Measurements from ENCODE around the gene RAPGEF5.

The RAPGEF5 gene

DNA sequence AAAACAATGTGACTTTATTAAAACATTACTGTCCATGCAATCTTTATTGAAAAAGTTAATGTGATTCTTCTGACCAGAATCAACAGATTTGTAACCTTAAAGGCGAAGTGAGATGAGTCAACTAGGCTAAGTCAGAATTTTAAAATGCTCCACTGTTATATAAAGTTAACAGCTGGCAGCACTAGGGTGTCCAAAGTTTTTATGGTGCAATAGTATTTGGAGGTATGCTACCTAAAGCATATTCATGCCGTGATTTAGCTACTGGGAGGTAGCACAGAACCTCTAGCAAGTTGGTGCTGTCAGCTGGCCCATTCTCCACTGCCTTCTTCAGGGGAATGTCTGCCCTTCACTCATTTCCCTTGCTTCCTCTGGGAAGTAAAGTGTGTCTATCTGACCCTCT, 126.7 kb downstream of the RAPGEF5 start:
- in situ Hi-C loops (cut with MboI; ENCODE audit: low sequenced_read_pairs) = no loop called here

DNA sequence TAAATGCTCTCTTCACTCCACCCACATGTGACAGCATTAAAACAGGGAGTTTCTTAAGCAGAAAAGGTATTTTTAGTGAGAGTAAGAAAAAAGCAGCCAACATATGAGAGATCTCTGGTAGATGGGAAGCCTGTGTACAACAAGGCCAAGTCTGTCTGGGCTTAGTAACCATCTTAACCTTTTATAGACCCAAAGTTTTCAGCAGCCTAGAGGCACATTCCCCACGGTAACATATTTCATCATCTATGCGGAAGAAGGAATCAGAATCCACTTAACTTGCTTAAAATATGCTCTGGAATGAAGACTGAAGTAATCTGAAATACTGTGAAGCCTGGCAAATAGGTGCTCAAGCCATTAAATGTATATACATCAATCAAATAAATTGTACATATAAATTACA, 127.8 kb downstream of the RAPGEF5 start:
- in situ Hi-C loops (cut with MboI; ENCODE audit: low sequenced_read_pairs) = no loop called here

DNA sequence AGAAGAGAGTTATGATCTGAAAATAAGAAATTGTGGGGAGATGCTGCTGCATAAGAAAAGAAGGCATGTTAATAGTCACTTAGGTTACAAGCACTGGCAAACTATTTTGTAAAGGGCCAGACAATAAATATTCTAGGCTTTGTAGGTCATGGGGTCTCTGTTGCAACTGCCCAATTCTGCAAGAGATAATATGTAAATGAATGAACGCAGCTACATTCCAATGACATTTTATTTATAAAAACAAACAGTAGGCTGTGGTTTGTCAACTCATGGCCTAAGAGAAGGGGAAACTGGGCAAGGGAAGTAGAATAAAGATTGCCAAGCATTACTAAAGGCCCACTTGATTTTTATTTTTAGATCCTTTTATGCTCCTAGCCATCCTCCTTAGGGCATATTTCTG, 133.1 kb downstream of the RAPGEF5 start:
- in situ Hi-C loops (cut with MboI; ENCODE audit: low sequenced_read_pairs) = no loop called here

DNA sequence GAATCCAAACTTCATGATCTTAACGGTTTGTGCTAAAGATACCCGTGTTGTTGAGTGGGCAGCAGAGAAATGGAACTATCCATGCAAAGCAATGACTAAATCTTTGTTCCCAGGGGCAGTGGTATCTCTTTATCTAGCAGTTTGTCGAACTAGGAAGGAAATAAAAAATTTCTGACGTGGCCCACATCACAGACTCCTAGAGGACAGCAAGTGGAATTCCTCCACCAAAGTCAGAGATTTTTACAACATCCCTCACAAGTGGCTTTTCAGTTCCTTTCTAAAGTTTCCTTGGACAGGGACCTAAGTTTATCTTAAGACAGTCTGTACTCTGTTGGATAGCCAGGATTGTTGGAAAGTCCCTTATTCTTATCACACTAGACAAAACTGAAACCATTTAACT, 136.0 kb downstream of the RAPGEF5 start:
- in situ Hi-C loops (cut with MboI; ENCODE audit: low sequenced_read_pairs) = no loop called here

DNA sequence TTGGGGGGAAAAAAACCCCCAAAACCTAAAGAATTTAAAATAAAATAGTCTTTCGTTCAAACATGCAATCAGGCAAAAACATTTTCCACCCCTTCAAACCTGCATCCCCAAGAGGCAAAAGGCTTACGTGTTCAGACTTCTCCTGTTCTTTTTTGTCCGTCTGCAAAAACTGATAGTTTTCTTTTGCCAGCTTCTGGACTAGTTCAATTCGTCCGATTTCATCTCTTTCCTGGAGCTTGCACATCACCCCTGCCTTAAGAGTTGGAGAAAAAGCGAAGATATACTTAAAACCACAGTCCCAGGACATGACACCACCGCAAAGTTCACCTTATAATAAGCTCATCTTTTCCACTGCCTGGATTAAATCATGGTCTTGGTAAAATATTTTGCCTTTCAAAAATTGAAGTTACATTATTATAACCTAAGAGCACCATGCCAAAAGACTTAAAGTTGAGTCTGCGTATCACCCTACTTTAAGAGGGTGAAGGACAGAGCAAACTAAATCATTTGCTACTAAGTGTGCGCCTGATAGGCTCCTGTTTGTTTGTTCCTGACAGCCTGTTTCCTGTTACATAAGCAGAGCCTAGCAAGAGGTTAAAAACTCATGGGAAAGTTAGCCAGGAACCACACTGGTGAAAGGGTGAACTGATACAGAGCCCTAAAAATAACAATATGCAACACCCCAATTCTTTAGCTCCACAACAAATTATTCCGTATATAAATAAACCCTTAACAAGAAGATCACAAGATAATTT, 137.0 kb downstream of the RAPGEF5 start:
- in situ Hi-C loops (cut with MboI; ENCODE audit: low sequenced_read_pairs) = no loop called here

DNA sequence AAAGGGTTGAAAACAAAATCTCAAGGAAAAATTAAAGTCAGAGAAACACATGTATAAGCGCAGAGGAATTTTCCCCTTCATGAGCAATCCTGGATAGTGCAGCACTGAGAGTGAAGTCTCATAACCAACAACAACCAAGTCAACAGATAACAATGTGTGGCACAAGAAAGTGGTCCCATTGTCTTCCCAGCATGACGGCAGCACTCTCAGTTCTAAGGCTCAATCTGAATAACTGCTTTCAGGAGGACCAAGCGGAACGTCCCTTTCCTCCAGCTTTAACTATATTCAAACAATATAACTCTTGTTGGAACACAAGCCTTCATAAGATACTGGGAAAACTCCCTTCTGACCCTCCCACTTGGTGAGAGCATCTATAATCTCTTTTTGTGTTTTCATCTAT, 137.9 kb downstream of the RAPGEF5 start:
- in situ Hi-C loops (cut with MboI; ENCODE audit: low sequenced_read_pairs) = no loop called here

DNA sequence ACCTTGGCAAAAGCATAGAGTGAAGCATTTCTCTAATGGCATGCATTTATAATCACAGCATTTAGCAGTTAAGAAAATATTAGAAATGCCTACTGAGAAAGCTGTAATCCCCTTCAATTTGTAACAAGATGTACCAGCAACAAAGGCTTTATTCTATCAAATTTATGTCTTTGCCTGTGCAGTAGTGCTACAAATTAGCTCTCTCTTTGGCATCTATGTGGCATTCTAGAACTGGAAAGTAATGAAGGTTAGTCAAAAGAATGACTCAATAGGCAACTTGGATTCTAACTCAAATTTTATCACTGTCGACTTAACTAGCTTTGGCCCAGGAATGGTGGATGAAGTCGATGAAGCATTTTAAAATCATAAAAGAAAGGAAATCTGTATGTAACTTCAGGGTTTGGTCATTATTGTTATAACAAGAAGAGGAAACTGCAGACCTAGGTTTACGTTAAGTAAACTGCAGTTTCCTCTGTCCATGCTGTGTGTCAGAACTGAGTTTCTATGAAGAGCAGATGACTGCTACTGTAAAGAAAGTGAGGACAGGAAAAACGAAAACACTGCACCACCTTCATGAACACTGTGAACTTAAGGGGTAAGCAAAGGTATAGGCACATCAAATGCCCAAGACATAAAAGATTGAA, 140.0 kb downstream of the RAPGEF5 start:
- in situ Hi-C loops (cut with MboI; ENCODE audit: low sequenced_read_pairs) = no loop called here

DNA sequence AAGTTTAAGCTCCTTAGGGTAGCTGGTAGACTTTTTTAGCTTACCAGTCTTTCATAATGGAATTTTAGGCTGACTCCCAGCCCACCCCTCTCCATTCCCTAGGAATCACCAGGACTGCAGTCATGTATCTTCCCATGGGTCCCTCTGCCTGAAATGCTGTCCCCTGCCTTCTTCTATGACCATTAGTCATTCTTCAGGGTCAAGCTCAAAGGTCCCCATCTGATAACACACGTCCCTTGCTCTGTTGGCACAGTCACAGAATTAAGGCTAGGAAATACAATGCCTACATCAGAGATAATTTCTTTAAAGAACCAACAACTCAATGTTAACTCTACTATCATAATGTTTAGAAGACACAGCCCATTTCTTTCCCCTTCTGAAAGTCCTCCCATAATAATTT, 140.6 kb downstream of the RAPGEF5 start:
- in situ Hi-C loops (cut with MboI; ENCODE audit: low sequenced_read_pairs) = no loop called here

DNA sequence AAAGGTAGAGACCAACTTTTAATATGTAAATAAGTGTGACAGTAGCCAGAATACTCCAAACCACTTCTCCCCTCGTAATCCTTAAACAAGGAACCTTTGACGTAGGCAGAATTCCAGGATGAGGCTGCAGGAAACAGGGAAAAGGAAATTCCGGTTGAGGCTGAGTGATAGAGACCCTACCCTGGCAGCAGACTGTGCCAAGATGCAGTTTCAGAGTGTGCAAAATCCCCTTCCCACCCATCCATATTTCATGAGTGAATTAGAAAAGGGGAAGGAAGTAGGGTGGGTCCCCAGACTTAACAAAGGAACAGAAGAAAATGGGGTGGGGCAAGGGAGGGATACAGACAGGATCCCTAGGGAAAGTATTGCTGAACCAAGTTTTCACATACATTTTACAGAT, 143.0 kb downstream of the RAPGEF5 start:
- in situ Hi-C loops (cut with MboI; ENCODE audit: low sequenced_read_pairs) = no loop called here

DNA sequence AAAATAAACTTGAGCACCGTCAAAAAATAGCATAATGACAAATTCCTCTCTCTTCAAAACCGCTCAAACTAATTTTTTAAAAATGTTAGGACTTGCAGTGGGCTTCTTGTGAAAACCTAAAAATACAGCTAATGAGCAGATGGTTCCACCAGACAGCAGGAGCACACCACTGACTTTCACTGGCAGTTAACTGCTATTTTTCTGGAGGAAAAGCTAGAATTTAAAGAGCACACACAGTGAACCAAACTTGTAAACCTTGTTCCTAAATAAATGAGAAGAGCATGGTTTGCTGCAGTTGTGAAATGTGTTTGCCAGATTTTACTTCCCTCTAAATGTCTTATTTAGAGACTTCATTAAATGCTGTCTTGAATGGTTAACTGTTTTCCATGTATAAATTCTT, 143.9 kb downstream of the RAPGEF5 start:
- in situ Hi-C loops (cut with MboI; ENCODE audit: low sequenced_read_pairs) = no loop called here

DNA sequence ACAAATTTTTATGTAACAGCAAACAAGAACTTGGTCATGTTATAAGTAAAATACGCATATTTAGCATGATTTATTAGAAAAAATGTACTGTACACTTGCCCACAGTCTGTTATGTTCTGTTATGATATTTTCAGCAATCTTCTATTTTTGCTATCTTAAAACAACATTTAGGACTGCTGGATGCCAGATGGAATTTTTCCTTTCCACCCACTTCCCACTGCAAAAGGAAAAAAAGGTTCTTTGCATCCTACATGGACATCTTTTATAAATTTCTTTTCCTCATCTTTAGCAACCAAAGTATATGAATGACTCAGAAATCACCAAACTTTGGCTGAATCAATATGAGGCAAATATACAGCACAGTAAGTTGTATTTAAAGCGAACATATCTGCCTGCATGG, 146.0 kb downstream of the RAPGEF5 start:
- in situ Hi-C loops (cut with MboI; ENCODE audit: low sequenced_read_pairs) = no loop called here

DNA sequence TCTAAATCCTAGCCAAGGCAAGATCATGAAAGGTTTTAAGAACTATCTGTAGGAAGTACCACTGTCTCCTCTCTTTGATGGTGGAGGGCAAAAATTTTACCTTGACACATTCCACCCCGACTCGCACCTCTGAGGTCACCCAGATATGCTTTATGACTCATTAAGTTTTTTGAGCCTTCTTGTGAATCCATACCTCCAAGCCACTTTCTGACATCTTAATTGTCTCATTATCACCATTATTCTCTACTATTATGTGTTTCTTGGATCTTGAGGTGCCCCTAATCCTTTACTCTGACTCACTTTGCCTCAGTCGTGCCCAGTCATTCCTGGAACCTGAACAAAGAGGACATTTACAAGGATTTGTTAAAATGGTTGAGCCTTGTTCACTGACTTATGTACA, 146.6 kb downstream of the RAPGEF5 start:
- in situ Hi-C loops (cut with MboI; ENCODE audit: low sequenced_read_pairs) = no loop called here

DNA sequence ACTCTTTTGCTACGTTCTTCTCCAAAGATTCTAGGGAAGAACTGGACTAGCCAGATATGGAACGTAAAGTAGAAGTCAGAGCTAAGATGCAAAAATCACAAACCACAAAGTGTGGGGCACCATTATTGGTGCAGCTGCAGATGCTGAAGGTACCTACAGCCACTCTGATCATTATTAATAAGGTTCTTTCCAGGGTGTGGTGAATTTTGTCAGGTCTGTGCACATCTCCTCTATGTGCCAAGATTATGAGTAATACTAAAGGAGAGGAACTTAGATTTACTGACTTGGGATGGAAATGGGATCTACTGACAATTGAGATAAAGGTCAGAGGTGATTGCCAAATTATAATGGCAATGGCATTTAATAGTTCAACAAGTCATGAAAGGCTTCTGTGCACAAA, 148.2 kb downstream of the RAPGEF5 start:
- in situ Hi-C loops (cut with MboI; ENCODE audit: low sequenced_read_pairs) = no loop called here

DNA sequence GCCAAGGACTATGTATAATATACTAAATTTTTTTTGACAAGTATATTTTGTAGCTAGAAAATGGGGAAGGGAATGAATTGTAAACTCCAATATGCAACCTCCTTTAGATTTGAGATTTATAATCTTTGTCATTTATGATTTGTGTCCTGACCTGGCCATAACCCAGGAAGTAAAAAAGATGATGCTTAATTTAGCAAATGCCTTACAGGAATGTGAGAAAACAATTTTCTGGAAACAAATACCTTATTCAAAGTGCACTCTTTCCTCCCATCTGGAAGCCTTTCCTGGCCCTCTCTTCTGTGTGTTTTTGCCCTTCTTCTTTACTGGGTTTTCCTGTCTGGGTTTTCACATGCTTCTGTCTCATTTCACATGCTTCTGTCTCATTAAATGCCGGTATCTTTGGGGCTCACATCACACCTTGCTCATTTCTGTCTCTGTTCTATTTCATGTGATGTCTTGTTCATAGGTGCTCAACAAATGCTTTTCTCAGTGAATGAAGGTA, 149.2 kb downstream of the RAPGEF5 start:
- in situ Hi-C loops (cut with MboI; ENCODE audit: low sequenced_read_pairs) = no loop called here

DNA sequence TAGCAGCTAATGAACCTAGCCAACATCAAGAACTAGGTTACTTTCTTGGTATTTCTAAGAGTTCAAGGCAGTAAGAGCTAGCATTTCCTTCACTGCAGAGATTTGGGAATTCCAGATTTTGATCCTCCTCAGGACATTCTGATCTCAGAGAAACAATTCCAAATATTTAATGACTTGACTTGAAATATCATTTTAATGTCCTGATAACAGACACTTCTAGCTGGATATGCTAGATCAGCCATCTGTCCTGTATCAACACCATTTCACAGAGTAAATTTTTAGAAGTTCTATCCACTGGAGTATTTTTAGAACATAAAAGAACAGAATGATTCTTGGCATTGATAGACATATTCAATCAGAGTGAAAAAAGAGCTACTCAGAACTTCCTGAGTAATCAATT, 151.3 kb downstream of the RAPGEF5 start:
- in situ Hi-C loops (cut with MboI; ENCODE audit: low sequenced_read_pairs) = no loop called here

DNA sequence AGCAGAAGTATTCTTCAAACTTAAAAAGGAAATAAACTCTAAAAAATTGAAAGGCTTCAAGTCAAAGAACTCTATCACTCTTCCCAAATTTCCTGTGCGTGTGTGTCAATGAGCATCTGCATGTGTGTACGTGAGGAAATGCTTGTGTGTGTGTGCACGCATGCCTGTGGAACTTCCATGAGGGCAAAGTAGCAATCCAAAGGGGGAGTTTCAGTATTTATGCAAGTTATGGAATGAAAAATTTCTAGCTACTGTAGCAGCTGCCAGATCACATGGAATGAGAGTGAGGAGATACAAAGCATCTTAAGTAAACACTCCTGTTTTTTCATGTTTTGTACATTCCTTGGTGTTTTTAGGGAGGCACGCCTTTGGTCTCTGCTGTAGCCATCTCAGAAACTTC, 152.6 kb downstream of the RAPGEF5 start:
- in situ Hi-C loops (cut with MboI; ENCODE audit: low sequenced_read_pairs) = no loop called here

DNA sequence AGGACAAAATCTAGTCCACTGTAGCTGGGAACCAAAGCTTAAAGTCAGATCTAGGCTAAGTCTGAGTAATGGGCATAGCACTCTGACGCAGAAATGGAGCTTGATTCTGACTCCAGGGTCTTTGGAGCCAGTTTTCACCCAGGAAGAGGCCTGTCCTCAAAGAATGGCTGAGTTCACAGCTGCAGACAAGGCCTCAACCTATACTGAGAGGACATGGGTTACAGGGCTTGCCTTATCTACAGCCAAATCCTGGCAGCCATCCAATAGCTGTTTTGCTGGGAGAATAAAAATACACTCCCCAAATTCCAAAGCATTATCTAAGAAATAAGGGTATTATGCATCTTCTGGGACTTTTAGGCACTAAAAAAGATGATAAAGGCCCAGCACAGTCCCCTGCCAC, 154.8 kb downstream of the RAPGEF5 start:
- in situ Hi-C loops (cut with MboI; ENCODE audit: low sequenced_read_pairs) = no loop called here

DNA sequence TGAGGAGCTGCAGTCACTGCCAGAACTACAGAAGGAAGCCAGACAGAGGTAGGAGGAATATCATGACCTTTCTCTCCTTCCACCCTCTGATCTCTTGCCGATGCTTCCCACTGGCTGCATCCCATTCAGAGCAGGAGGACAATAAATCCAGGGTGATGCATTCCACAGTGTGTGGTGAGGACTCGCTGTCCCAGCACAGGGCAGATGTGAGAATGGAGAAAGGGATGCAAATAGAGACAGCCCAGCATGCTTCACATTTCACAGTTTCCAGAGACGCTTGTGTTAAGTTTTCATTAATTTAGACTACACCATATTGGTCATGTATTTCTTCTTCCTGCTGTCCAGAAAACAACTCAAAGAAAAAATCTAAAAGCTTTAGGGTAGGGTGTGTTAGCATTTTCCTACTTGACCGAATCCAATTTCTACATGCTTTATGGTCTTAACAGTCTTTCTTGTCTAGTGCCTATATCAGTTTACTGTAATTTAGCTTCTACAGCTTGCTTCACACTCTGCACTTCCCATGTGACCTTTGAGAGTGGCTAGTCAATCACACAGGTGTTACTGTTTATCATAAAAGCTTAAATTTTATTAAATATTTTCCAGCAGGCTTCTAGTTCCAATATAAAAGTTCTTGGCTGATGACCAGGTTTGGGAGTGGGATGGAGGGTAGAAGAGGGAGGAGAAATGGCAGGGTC, 155.6 kb downstream of the RAPGEF5 start:
- in situ Hi-C loops (cut with MboI; ENCODE audit: low sequenced_read_pairs) = no loop called here

DNA sequence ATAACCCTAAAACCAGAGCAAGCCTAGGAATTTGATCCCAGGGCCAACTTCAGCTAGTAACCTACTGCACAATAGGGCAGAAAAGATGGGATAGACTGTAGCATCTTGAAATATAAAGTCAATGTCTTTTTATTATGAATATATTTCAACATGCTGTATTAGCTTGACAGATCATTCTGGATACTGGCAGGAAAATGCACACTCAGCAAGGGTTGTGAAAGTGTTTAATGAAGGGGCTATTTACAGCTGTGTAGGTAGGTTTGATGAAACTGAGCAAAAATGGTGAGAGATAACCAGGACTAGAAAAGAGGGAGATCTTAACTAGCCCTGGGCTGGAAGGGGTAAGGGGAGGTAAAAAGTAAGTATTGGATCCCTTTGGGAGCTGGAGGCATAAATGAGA, 156.2 kb downstream of the RAPGEF5 start:
- in situ Hi-C loops (cut with MboI; ENCODE audit: low sequenced_read_pairs) = no loop called here

DNA sequence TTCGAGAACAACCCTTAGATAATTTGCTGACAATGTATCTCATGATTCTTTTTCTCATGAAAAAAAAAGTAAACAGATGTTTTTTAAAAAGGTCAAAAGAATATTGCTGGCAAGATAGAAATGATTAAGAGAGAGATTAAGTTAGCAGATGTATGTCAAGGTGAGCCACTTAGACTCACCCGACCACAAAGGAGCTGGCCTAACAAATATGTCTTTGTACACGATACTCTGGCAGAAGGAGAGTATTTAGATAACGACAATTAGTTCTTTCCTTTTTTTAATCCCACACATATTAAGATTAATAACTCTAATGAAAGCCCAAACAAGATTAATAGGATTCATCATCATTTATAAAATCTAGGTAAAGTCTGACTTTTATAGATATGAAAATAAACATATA, 156.7 kb downstream of the RAPGEF5 start:
- in situ Hi-C loops (cut with MboI; ENCODE audit: low sequenced_read_pairs) = no loop called here

DNA sequence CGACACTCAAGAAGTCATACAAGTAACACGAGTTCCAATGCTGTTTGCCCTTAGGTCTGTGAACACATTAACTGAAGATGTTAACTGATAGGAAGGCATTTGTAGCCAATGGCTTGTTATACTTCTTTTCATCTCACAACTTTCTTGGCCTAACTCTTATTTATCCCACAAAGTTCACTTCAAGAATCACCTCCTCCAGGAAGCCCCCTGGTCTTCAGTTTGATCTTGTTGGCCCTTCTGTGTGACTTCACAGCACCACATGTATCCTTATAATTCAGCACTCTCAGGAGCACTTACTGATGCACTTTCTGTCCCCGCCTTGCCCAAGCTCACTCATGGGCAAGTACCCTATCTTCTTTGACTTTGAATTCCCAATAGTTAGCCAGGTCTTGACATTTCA, 159.6 kb downstream of the RAPGEF5 start:
- in situ Hi-C loops (cut with MboI; ENCODE audit: low sequenced_read_pairs) = no loop called here

DNA sequence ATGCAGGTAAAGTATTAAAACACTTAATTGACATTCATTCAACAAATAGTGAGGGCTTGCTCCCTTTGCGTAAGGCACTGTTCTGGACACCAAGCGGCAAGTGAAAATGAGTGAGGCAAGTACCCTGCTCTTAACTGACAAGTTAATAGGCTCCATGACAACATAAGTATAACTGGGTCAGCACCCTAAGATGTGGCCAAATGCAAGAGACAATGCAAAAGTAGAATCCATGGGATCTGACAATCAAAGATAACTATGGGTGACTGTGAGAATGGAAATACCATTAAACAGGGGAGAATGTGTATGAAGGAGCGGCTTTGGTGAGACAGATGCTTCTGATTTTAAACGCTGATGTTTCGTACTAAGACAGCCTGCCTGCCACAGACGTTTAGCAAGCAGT, 160.5 kb downstream of the RAPGEF5 start:
- in situ Hi-C loops (cut with MboI; ENCODE audit: low sequenced_read_pairs) = no loop called here
